ENCODE measurements around the gene RNF207. TPM values are rescaled to one million over a fixed set of nuclear protein-coding genes. Genes with fewer than 3 reads are reported as not detected.

RNF207 gene
- polyA plus RNA-seq, 1 experiment = 17.9 TPM

GRCh38 chr1:6254691-6255090 lies 48.8 kb downstream of the RNF207 start:
- TF ChIP-seq, protein P1, sequence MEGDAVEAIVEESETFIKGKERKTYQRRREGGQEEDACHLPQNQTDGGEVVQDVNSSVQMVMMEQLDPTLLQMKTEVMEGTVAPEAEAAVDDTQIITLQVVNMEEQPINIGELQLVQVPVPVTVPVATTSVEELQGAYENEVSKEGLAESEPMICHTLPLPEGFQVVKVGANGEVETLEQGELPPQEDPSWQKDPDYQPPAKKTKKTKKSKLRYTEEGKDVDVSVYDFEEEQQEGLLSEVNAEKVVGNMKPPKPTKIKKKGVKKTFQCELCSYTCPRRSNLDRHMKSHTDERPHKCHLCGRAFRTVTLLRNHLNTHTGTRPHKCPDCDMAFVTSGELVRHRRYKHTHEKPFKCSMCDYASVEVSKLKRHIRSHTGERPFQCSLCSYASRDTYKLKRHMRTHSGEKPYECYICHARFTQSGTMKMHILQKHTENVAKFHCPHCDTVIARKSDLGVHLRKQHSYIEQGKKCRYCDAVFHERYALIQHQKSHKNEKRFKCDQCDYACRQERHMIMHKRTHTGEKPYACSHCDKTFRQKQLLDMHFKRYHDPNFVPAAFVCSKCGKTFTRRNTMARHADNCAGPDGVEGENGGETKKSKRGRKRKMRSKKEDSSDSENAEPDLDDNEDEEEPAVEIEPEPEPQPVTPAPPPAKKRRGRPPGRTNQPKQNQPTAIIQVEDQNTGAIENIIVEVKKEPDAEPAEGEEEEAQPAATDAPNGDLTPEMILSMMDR (IDR thresholded peaks at IDR 0.05; ENCODE audit: insufficient read depth, low read depth, low read length) = no peak
- Histone ChIP-seq H3K36me3 (ENCODE audit: control insufficient read depth, insufficient read depth, low read length) (no peaks in the 10 kb centered on the region; the same call in 1 of the 2 replicates), H3K4me3 (ENCODE audit: low read depth, low read length) (no peak overlapping the region), H3K27me3 (ENCODE audit: control insufficient read depth, insufficient read depth, low read length) (no peaks in the 10 kb centered on the region)
- POLR2A ChIA-PET = no interaction called here
- CTCF ChIA-PET = interaction anchor here (1.0 kb wide), 1 partner anchor 150 kb away, joined by 3 read pairs; no protein-coding TSS in a partner anchor
- no peak for DNase-seq (ENCODE audit: low read depth)

- CTCF ChIA-PET = interaction anchor here (0.9 to 1.8 kb wide), 3 partner anchors 10 to 181 kb away, joined by 3 to 10 read pairs (median 5); no protein-coding TSS in a partner anchor
- POLR2A ChIA-PET = no interaction called here
- Histone ChIP-seq H3K27me3 (ENCODE audit: control insufficient read depth, insufficient read depth, low read length) (no peaks in the 10 kb centered on the region), H3K4me3 (ENCODE audit: low read depth, low read length) (no peak overlapping the region), H3K36me3 (ENCODE audit: control insufficient read depth, insufficient read depth, low read length) (no peaks in the 10 kb centered on the region)
- no peak for DNase-seq (ENCODE audit: low read depth)
- TF ChIP-seq, protein P1 (IDR thresholded peaks at IDR 0.05; ENCODE audit: insufficient read depth, low read depth, low read length) = no peak
Measured at GRCh38 chr1:6256645-6257044, 50.7 kb downstream of the RNF207 start.

- no peak for DNase-seq (ENCODE audit: low read depth)
- Histone ChIP-seq H3K4me3 (ENCODE audit: low read depth, low read length) (no peak overlapping the region), H3K36me3 (ENCODE audit: control insufficient read depth, insufficient read depth, low read length) (no peaks in the 10 kb centered on the region), H3K27me3 (ENCODE audit: control insufficient read depth, insufficient read depth, low read length) (no peaks in the 10 kb centered on the region)
- TF ChIP-seq, protein P1 (IDR thresholded peaks at IDR 0.05; ENCODE audit: insufficient read depth, low read depth, low read length) = no peak
- ChIA-PET CTCF (interaction anchor here (1.2 to 2.1 kb wide), 2 partner anchors 11 to 229 kb away, joined by 3 to 10 read pairs; no protein-coding TSS in a partner anchor), POLR2A (no interaction called here)
Measured at GRCh38 chr1:6257541-6258069, 51.7 kb downstream of the RNF207 start.

DNA sequence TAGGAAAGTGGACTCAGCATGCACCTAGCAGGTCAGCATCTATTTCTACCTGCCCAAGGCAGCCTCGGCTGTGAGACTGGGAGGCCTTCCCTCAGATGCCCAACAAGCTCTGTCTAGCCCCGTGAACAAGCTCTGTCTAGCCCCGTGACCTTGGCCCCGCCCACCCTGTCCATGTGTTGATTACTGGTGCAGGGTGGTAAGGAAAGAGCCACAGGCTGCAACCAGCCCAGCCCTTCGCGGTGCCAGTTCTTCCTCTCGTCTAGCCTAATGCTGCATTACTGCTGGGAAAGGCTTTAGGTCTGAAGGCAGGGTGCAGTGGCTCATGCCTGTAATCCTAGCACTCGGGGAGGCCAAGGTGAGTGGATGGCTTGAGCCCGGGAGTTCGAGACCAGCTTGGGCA lies 52.8 kb downstream of the RNF207 start:
- no peak for DNase-seq (ENCODE audit: low read depth)
- Histone ChIP-seq H3K4me3 (ENCODE audit: low read depth, low read length) (no peak overlapping the region), H3K27me3 (ENCODE audit: control insufficient read depth, insufficient read depth, low read length) (no peaks in the 10 kb centered on the region), H3K36me3 (ENCODE audit: control insufficient read depth, insufficient read depth, low read length) (no peaks in the 10 kb centered on the region)
- POLR2A ChIA-PET = no interaction called here
- CTCF ChIA-PET = interaction anchor here (0.7 to 2.1 kb wide), 5 partner anchors 12 to 228 kb away, joined by 3 to 10 read pairs (median 3); no protein-coding TSS in a partner anchor
- TF ChIP-seq, protein P1 (IDR thresholded peaks at IDR 0.05; ENCODE audit: insufficient read depth, low read depth, low read length) = no peak

- peak overlapping the region; percentile 75 for H3K4me3 ChIP-seq (ENCODE audit: low read depth, low read length)
- ChIA-PET CTCF (interaction anchor here (0.6 to 1.9 kb wide), 7 partner anchors 9 to 88 kb away, joined by 3 to 5 read pairs (median 3); no protein-coding TSS in a partner anchor), POLR2A (interaction anchor here (0.7 kb wide), 1 partner anchor 77 kb away, joined by 4 read pairs; no protein-coding TSS in a partner anchor)
- TF ChIP-seq, protein P1 (IDR thresholded peaks at IDR 0.05; ENCODE audit: insufficient read depth, low read depth, low read length) = no peak
- no peaks in the 10 kb centered on the region for H3K27me3 ChIP-seq (ENCODE audit: control insufficient read depth, insufficient read depth, low read length)
- DNase-seq (ENCODE audit: low read depth) = no peak
- H3K36me3 ChIP-seq (ENCODE audit: control insufficient read depth, insufficient read depth, low read length) = no peaks in the 10 kb centered on the region
Measured at GRCh38 chr1:6259491-6260362, 53.8 kb downstream of the RNF207 start.
